CD4-positive, alpha-beta T cell treated with Interleukin-17A for 4 hours (primary cell): Measurements from ENCODE around the gene SLC22A4.
A peak's percentile ranks its signal among the peaks of the same experiment; 100 is the strongest.

ENCODE experiments used
- DNase-seq: peaks from one replicate; pipeline ENCODE4 v3.0.0-alpha.2; 2020; ENCODE audit warnings: mixed read lengths

SLC22A4 gene

GRCh38 chr5:132262882-132263547, 31.2 kb upstream of the SLC22A4 start:
- DNase-seq = no peak

GRCh38 chr5:132263548-132264261, 30.5 kb upstream of the SLC22A4 start:
- DNase-seq = no peak

GRCh38 chr5:132264546-132265335, 29.5 kb upstream of the SLC22A4 start:
- DNase-seq = no peak

GRCh38 chr5:132265336-132266030, 28.7 kb upstream of the SLC22A4 start:
- DNase-seq = no peak

- no peak for DNase-seq
Measured at GRCh38 chr5:132266031-132266835, 28.0 kb upstream of the SLC22A4 start.

- DNase-seq = no peak
Measured at GRCh38 chr5:132266836-132267160, 27.4 kb upstream of the SLC22A4 start.

GRCh38 chr5:132267166-132267739, 26.9 kb upstream of the SLC22A4 start:
- DNase-seq = no peak

- no peak for DNase-seq
Measured at GRCh38 chr5:132267931-132268768, 26.0 kb upstream of the SLC22A4 start.

GRCh38 chr5:132268769-132269551, 25.2 kb upstream of the SLC22A4 start:
- DNase-seq = no peak

- no peak for DNase-seq
Measured at GRCh38 chr5:132269635-132270334, 24.4 kb upstream of the SLC22A4 start.

- no peak for DNase-seq
Measured at GRCh38 chr5:132270335-132270665, 23.9 kb upstream of the SLC22A4 start.

- no peak for DNase-seq
Measured at GRCh38 chr5:132270706-132271105, 23.5 kb upstream of the SLC22A4 start.

- peak; percentile 12 for DNase-seq
Measured at GRCh38 chr5:132271251-132272246, 22.6 kb upstream of the SLC22A4 start.

- peak; percentile 71 for DNase-seq
Measured at GRCh38 chr5:132272311-132273210, 21.6 kb upstream of the SLC22A4 start.

GRCh38 chr5:132273631-132274030, 20.6 kb upstream of the SLC22A4 start:
- no peak for DNase-seq

GRCh38 chr5:132274050-132274792, 20.0 kb upstream of the SLC22A4 start:
- DNase-seq = no peak
